ENCODE results near the gene ZFAND2A. TPM values are rescaled to one million over a fixed set of nuclear protein-coding genes. Genes with fewer than 3 reads are reported as not detected.

Gene ZFAND2A
- total RNA-seq, 1 experiment from 2014 or later: 22.5 TPM

DNA sequence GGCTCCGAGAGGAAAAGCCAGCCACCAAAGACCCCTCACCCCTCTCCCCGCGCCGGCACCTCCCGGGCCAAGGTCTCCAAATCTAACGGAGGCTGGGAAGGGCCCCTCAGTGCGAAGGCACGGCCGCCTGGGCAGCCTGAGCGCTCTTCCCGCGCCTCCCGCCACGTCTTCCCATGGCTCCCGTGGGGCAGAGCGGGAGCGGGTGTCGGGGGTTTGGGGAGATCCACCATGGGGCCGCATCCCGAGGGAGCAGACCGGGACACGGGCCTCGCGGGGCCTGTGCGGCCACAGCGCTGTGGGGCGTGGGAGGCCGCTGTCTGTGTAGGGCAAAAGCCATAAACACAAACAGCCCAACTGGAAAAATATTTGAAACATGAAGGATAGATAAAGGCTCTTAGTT lies 49.6 kb downstream of the ZFAND2A start:
- DNase-seq (ENCODE audit: low read depth): no peak

- DNase-seq (ENCODE audit: low read depth): no peak
These were observed 50.2 kb downstream of the ZFAND2A start for GRCh38 chr7:1109581-1110310.

DNA sequence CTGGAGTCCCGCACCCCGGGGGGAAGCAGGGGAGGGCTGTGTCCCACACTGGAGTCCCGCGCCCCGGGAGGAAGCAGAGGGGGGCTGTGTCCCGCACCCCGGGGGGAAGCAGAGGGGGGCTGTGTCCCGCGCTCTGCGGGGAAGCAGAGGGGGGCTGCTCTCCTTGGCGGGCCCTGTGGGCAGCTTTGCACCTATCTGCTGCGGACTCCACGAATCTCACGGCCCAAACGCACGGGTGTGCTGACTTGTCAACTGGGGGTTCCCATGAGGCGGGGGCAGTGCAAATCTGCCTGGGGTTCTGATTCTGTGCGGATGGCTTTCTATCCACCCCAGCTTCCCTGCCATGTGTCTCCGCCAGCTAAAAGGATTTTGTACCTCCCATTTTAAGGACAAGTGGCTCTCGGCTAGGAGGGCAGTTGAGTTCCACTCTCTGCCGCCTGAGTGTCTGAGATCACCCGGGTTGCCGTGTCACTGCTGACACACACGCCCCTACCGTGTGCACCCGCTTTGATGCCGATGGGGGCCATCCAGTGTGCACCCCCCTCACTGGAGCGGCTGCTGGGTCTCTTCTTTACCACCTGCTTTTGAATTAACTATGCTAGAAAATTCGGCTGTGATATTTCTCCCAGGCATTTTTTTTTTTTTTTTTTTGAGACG lies 51.6 kb downstream of the ZFAND2A start:
- DNase-seq (ENCODE audit: low read depth): no peak

- DNase-seq (ENCODE audit: low read depth): no peak
These were observed 53.1 kb downstream of the ZFAND2A start for GRCh38 chr7:1106793-1107421.

DNA sequence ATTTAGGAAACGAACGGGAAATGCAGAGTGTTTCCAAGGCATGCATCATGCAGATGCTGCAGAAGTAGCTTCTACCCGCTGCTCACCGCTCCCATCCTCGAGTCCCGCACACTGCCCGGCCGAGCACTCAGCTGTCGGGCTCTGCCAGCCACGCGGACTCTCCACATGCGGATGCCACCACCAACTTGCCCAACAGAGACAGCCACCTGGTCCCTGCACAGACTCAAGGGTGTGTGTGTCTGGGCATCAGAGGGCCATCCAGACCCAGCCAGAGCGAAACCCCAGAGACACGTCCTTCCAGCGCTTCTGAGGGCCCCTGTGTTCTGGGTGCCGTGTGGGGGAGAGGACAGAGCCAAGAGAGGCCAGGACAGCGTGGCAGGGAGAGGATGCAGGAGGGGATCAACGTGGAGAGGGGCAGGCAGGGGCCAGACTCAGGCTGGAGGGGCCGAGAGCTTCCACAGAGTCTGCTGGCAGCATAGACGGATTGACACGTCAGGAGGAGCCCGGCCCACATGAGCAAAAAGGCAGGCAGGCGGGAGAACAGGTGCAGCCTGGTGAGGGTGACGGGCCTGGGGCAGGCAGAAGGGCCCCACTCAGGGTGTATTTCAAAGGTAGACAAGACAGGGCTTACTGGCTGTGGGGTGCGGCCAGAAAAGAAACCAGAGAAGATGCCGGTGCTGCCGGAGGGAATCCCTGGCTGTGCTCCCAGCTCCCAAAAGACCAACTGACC lies 53.8 kb downstream of the ZFAND2A start:
- no peak for DNase-seq (ENCODE audit: low read depth)

- no peak for DNase-seq (ENCODE audit: low read depth)
These were observed 54.8 kb downstream of the ZFAND2A start for GRCh38 chr7:1105189-1105588.

DNA sequence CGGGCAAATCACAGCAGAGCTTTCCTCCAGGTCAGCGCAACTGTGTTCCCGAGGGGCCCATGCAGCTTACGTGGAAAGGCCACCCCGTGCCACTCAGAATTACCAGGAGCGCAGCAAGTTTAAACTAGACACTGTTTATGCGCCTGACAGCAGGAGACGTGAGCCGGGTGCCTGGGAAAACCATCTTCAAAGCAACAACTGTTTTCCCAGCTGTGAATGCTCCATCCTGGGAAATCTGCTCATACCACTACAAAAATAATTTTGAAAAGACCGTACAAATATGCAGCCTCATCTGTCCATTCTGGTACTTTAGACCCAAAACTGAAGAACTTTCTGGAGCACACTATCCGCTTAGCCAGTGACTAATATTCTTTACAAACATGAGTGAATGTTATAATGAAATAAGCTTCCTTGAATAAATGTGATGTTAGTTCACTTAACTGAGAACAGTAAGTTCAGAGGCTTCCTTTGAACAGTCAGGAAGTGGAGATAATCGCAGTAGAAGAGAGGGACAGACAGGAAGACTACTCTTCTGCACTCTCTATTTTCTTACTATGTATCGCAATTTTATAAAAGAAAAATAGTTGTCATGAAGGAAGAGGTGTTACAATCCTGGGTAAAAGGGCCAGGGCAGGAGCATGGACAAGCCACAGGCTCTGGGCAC lies 55.3 kb downstream of the ZFAND2A start:
- DNase-seq (ENCODE audit: low read depth): no peak

GRCh38 chr7:1103789-1104515 lies 56.0 kb downstream of the ZFAND2A start:
- DNase-seq (ENCODE audit: low read depth): no peak

GRCh38 chr7:1103009-1103788 lies 56.8 kb downstream of the ZFAND2A start:
- DNase-seq (ENCODE audit: low read depth): no peak

Other genes with a start within 250 kb of the ZFAND2A start
- 1.6 and 2.3 TPM in 2 replicates for gene ADAP1, start 205.5 kb downstream of the ZFAND2A start, total RNA-seq (2014; rRNA removed; shearing (Covaris generic))
- 7.0 and 9.6 TPM in 2 replicates for gene COX19, start 184.6 kb downstream of the ZFAND2A start, total RNA-seq (2014; rRNA removed; shearing (Covaris generic))
- gene CYP2W1, start 177.0 kb downstream of the ZFAND2A start, total RNA-seq (2014; rRNA removed; shearing (Covaris generic)): not detected in 2 replicates
- 1.1 and 1.9 TPM in 2 replicates for gene GPR146, start 115.7 kb downstream of the ZFAND2A start, total RNA-seq (2014; rRNA removed; shearing (Covaris generic))
- 0.84 and 1.8 TPM in 2 replicates for gene GPER1, start 72.1 kb downstream of the ZFAND2A start, total RNA-seq (2014; rRNA removed; shearing (Covaris generic))
- not detected in 2 replicates for gene UNCX, start 72.7 kb upstream of the ZFAND2A start, total RNA-seq (2014; rRNA removed; shearing (Covaris generic))